Lung (tissue), 12 donors: Measurements from ENCODE around the gene SEPTIN8. TPM values are rescaled to one million over a fixed set of nuclear protein-coding genes. Genes with fewer than 3 reads are reported as not detected.

Experiments used
- ATAC-seq: fragments of 200-7000 bp; cut with Tn5 transposase; one replicate; pipeline ENCODE4 v1.9.1; 2020; ENCODE audit warnings: moderate number of reproducible peaks; ENCODE audit not compliant: insufficient read depth, low FRiP score
- DNase-seq, 3 donors: peaks; one replicate each; pipeline ENCODE4 v3.0.0-alpha.2; 2013 to 2017
- H3K27ac ChIP-seq, 2 donors: one replicate each; pipeline ENCODE4 v1.5.1; 2013; ENCODE audit warnings: mild to moderate bottlenecking in 2 of 2, moderate library complexity in 2 of 2, control low read depth in 1 of 2, inconsistent platforms in 1 of 2, low read depth in 1 of 2, low read length in 1 of 2
- H3K27me3 ChIP-seq, 3 donors: one replicate each; pipeline ENCODE4 v1.5.1; 2013; ENCODE audit warnings: low read length in 2 of 3; ENCODE audit not compliant: control insufficient read depth in 3 of 3, insufficient read depth in 3 of 3
- H3K36me3 ChIP-seq, 4 donors: one replicate each; pipeline ENCODE4 v1.5.1; 2013; ENCODE audit warnings: low read length in 4 of 4, mild to moderate bottlenecking in 1 of 4, moderate library complexity in 1 of 4; ENCODE audit not compliant: control insufficient read depth in 4 of 4, insufficient read depth in 4 of 4
- H3K4me1 ChIP-seq, 5 donors: one replicate each; pipeline ENCODE4 v1.5.1; 2013; ENCODE audit warnings: low read length in 5 of 5, mild to moderate bottlenecking in 2 of 5, moderate library complexity in 1 of 5; ENCODE audit not compliant: control insufficient read depth in 5 of 5, insufficient read depth in 5 of 5
- H3K4me3 ChIP-seq: one replicate; pipeline ENCODE4 v1.5.1; 2013; ENCODE audit warnings: mild to moderate bottlenecking, control low read depth, moderate library complexity
- H3K9ac ChIP-seq, 2 donors: one replicate each; pipeline ENCODE4 v1.5.1; 2013; ENCODE audit warnings: low read length in 2 of 2, control low read depth in 1 of 2; ENCODE audit not compliant: insufficient read depth in 1 of 2
- H3K9me3 ChIP-seq, 4 donors: one replicate each; pipeline ENCODE4 v1.5.1; 2013; ENCODE audit warnings: low read length in 3 of 4, mild to moderate bottlenecking in 1 of 4, moderate library complexity in 1 of 4; ENCODE audit not compliant: control insufficient read depth in 4 of 4, insufficient read depth in 3 of 4
- CTCF ChIP-seq: IDR thresholded peaks from 2 replicates; pipeline ENCODE4 v1.5.1; 2012; ENCODE audit warnings: mild to moderate bottlenecking; ENCODE audit errors: control extremely low read depth, extremely low read depth
- WGBS, 2 donors: extraction: QIAGEN DNeasy Blood & Tissue Kit; methylation state at CpG; one replicate each; pipeline ENCODE4 v1.1.7; 2013; 5-methylcytosine and 5-hydroxymethylcytosine counted together
- polyA plus RNA-seq, 2 donors: library from polyadenylated mRNA; stranded (reverse); fragments of 200-250 nt; gene quantifications; one replicate each; pipeline ENCODE4 v1.2.1, GENCODE V29; 2013
- total RNA-seq, 2 donors: library from RNA; depleted of rRNA in 1 of 2; stranded (reverse); fragments of >200 nt in 1 of 2; gene quantifications; one replicate each; pipeline ENCODE4 v1.2.1, GENCODE V29; 2014 to 2021
- donor health status: control.
- donor health status: control.
- donor health status: Bipolar disorder and iron deficiency.
- donor health status: healthy.
- donor health status: DM: yes; HTN: yes; CAD: no.

The SEPTIN8 gene
- total and polyA plus RNA-seq, 4 donors, result 12.4 to 37.8 (median 22.0) TPM

DNA sequence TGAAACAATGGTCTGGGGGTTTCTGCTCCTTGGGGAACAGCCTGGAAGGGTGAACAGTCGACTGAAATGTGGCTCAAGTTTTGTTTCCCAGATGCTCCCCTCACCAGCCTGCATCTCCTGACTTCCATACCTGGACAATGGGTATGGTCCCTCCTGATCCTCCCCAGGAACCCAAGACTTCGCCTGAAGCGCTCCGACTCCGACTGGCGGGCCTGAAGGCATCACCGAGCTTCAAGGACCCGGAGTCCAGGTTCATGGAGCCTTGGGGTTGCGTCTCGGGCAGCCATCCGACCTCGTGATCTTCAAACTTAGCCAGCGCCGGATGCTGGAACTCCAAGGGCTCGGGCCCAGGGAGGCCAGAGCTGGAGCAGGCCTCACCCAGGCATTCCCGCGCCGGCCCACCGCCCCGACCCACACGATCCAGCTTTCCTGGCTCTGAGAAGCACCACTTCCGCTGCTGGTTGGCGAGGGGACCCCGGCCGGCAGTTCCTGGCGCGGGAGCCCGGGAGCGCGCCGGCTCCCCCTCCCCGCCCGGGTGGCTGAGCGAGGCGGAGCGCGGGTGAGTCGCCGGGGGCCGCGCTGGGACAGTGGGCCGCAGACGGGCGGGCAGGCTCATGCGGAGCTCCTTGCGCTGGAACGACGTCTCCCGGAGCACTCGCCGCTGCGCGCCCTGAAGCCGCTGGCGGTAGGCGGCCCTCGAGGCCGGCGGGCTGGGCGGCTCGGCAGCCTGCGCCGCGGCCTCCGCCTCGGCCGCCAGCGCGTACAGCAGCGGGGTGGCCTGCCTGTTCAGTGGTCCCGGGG, 48.2 kb upstream of the SEPTIN8 start:
- Histone ChIP-seq H3K27me3 (peaks cover 0 to 17% (median 12%) of the 10 kb centered on the region in 3 donors), H3K27ac (no peak overlapping the region), H3K4me3 (no peak overlapping the region), H3K36me3 (peaks cover 0 to 4% (median 0%) of the 10 kb centered on the region in 4 donors), H3K9ac (no peak overlapping the region), H3K9me3 (peaks cover 0 to 2% (median 0%) of the 10 kb centered on the region in 4 donors), H3K4me1 (peaks cover 0 to 23% (median 6%) of the 10 kb centered on the region in 5 donors)
- 42 to 64% methylated on average over 52 to 71 of the region's 71 CpGs for WGBS, 2 donors
- ATAC-seq (no peak), DNase-seq (peak; percentile 38 to 74 (median 63))
- TF ChIP-seq CTCF, result no peak

- Histone ChIP-seq H3K4me1 (peaks cover 0 to 29% (median 6%) of the 10 kb centered on the region in 5 donors), H3K36me3 (peaks cover 0 to 4% (median 0%) of the 10 kb centered on the region in 4 donors), H3K4me3 (no peak overlapping the region), H3K9me3 (peaks cover 0 to 1% (median 0%) of the 10 kb centered on the region in 4 donors), H3K9ac (no peak overlapping the region), H3K27me3 (peaks cover 0 to 16% (median 14%) of the 10 kb centered on the region in 3 donors), H3K27ac (no peak overlapping the region)
- no peak for TF ChIP-seq CTCF
- DNase-seq (no peak), ATAC-seq (no peak)
- 89% methylated on average over 3 of the region's 3 CpGs for WGBS, 2 donors
These were observed 47.4 kb upstream of the SEPTIN8 start for GRCh38 chr5:132824426-132824825.

DNA sequence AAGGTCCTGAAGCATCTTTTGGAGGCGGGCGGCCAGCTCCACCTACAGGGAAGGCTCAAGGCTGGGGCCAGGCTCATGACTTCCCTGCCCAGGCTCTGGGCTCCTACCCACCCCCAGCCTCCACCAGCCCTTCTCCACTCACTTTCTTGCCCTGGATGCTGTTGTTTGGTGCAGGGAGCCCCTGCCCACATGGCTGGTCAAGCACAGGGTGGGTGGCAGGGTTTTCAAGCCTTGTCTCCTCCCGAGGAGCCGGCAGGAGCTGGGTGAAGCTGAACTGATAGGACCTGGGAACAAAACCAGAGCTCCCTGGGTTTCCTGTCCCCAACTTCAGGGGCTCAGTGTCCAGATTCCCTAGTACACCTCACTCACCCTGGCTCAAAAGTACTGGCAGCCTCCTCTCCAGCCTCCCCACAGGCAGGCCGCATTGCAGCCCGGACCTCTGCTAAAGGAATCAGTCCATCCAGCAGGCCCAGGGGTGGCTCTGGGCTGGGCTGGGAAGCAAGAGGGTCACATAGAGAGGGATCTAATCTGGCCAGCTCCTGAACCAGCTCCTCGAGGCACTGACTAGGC, 46.5 kb upstream of the SEPTIN8 start:
- no peak overlapping the region for H3K27ac ChIP-seq
- peaks cover 0 to 28% (median 3%) of the 10 kb centered on the region in 5 donors for H3K4me1 ChIP-seq
- peaks cover 0 to 4% (median 0%) of the 10 kb centered on the region in 4 donors for H3K36me3 ChIP-seq
- 83 to 90% methylated on average over 7 of the region's 7 CpGs for WGBS, 2 donors
- H3K9ac ChIP-seq, result no peak overlapping the region
- H3K4me3 ChIP-seq, result no peak overlapping the region
- ATAC-seq (no peak), DNase-seq (no peak)
- TF ChIP-seq CTCF, result no peak
- no peaks in the 10 kb centered on the region for H3K9me3 ChIP-seq
- peaks cover 0 to 17% (median 11%) of the 10 kb centered on the region in 3 donors for H3K27me3 ChIP-seq
